HG02610 (cell line): ENCODE measurements around the gene BHMT2.

Experiments used
- ATAC-seq: cut with Tn5 transposase; IDR thresholded peaks from one replicate; pipeline ENCODE4 v1.9.1; 2021; ENCODE audit warnings: mild to moderate bottlenecking, moderate library complexity; ENCODE audit not compliant: unreplicated experiment

BHMT2 gene

DNA sequence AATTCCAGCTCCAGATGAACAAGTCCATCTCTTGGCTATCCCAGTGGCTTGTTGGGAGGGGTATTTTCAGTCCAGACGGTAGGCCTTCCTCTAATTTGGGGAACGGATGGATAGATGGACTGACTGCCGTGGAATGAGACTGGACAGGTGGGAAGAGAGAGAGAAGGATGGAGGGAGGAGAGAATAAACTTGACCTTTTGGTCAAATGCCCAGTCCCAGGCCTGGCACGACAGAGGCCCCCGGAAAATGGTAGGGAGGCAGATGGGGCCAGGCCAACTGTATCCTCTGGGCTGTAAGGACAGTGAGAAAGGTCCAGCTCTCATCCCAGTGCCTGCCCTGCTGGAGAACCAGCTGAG, 43.1 kb downstream of the BHMT2 start:
- no peak for ATAC-seq

DNA sequence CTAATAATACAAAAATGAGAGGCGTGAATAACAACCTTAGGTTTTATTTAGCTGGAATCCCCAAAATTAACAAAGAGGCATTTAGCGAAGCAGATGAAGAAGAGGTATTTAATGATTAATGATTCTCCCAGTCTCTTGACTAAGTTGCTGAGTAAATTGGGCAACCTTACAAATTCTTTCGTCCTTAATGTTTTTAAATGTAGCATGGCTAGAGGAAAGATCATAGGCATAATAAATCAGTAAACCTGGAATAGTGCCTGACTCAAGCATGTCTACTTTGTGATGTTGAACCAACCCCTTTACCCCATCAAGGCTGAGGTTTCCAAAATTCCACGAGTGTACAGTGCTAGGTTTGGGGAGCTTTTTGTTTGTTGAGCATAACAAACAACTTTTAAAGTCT, 49.9 kb downstream of the BHMT2 start:
- ATAC-seq = no peak

DNA sequence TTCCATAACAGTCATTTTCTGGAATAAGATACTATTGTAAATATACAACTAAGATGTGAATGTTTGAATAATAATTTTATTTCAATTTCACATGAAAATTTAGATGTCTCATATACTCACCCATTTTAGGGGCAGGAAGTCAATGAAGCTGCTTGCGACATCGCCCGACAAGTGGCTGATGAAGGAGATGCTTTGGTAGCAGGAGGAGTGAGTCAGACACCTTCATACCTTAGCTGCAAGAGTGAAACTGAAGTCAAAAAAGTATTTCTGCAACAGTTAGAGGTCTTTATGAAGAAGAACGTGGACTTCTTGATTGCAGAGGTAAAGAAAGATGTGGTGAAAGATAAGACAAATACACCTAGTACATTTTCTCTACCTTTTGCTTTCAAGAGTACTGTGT, 50.7 kb downstream of the BHMT2 start:
- no peak for ATAC-seq

DNA sequence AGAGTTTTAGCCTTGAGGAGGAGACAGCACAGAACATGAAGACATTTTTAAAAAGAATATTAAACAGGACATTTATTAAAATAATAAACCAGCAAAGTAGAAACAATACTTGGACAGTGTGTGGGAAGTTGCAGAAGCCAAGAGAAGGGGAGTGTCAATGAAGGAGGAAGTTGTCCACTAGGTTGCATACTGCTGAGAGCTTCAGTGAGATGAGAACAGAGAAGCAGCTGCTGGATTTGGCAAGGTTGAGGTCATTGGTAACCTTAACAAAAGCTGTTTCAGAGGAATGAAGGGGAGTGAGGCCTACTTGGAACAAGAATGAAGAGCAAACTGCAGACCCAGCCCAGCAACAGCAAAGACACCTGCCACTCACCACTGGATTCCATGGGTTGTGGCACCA, 53.4 kb downstream of the BHMT2 start:
- ATAC-seq = no peak

DNA sequence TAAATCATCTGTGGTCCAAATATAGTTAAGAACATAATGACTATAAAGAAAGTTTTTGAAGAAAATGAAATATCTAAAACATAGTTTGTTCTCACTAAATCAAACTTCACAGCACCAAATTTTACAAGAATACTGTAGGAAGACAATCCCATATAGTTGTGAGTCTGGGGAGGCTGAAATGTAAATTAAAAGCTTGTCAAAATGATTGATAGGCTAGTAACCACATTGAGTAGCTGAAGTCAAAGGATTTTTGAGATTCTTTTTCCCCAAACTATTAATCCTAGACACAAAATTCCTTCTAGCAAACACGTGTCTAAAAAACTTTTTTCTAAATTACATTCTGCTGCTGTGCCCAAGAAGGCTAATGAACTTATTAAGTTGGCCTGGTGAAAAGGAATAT, 55.0 kb downstream of the BHMT2 start:
- no peak for ATAC-seq

DNA sequence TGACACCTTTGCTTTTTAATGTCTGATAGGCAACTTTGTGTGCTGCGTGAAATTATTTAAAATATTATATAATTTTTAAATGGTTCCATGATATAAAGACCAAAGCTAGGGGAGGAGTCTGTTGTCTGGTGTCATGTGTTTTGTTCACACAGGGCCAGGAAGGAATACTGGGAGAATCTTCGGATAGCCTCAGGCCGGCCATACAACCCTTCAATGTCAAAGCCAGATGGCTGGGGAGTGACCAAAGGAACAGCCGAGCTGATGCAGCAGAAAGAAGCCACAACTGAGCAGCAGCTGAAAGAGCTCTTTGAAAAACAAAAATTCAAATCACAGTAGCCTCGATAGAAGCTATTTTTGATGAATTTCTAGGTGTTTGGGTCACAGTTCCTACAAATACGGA, 61.2 kb downstream of the BHMT2 start:
- no peak for ATAC-seq

DNA sequence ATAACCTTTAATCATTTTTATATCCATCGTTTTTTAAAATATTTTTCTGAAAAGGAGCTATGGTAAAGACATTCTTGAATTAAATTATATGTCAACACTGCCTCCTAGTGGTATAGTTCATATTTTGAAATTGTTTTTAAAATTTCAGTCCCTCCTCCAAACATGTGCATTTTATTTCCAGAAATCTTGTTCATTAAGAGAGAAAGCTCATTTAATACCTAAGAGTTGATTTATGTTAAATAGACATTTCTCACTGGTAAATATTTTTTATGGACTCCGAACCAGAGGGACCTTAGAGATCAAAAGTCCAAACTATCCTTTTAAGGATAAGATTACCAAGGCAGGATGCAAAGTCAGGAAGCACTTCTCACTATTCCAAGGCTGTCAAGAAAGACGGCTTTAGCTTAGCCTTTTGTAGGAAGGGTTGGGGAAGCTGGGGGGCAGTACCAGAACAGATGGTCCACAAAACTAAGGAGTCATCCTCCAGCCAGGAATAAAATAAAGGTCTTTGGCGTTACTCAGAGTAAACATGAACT, 63.6 kb downstream of the BHMT2 start:
- no peak for ATAC-seq

DNA sequence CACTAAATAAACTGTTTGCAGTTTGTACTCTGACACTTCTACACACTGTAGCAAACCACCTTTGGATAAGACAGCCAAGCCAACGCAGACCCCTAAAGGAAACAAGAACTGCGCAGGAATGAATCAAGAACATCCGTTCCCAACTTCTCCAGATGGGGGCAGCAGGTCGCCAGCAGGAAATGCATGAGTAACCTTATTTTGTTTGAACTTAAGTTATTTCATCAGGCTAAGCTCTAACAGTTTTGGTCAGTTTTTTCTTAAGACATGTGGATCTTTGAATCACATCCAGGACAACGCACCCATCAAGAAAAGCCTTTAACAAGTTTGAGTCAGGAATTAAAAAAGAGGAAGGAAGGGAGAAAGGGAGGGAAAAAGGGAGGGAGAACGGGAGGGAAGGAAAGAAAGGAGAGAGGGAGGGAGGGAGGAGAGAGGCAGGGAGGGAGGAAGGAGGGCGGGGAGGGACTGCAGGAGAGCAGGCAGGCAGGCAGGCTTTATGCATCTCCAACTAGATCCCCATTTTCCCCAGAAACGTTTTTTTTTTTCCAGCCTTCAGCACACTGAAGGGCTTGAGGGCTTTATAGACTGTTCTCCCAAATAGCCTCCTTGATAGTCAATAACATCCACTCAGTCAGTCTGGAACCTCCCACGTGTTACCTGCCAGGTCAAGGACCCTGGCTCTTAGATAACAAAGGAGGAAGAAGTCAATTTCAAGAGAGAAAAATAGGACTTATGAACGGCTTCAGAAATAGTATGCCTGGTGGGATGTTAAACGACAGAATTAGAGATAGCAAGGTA, 64.3 kb downstream of the BHMT2 start:
- no peak for ATAC-seq

DNA sequence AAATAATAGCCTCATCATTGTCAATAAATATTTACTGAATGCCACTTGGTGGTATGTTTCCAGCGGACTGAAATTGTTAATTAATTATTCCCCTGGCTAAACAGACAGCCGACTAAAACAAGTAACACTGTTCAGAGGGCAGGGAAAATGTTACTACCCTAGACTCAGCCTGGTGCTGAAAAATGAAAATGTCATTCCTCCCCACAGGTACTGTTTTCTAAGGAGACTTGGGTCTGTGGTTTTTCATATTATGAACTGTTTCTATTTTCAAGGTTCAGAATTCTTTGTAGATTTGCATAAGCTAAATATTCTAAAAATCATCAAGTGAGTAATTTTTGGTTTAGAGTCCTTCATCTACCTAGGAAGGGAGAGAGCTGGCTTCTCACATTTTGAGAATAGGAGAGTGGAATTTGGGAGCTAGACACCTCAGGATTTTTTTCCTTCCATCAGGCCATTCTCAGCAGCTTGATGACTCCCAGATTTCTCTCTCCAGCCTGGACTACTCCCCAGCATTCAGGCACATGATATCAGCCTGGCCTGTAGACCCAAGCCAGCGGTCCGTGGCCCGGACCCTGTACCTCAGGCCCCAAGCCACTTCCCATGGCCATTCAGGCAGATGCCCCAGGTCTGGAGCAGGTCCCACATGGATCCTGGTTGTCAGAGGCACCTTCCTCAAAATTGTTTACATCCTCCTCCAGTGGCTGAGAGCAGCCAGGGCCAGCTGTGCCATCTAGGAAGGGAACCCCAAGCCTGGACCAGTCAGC, 66.4 kb downstream of the BHMT2 start:
- ATAC-seq = no peak

DNA sequence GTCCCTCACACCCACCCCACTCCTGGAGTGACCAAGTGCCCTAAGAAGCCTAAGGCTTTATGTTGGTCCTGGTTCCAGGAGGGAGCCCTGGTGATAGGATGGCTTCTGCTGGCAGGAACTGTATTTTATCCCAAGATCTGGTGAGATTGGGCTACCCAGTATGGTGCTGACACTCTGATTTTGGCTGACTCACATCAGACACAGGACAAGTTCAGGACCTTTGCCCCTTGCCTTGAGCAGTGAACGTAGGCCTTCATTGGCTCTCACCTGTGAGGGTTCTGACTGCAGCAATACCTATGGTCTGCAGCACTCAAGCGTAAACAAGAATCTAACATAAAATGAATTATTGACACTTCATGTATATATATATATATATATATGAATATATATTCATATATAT, 67.1 kb downstream of the BHMT2 start:
- no peak for ATAC-seq
